Astrocyte of the spinal cord (primary cell): ENCODE data around the gene SLC4A8.

Source experiments
- DNase-seq: peaks from one replicate; pipeline ENCODE4 v3.0.0; 2011; ENCODE audit warnings: low read depth, low spot score
- H3K4me3 ChIP-seq: 2 replicates; pipeline ENCODE4 v1.5.1; 2011; ENCODE audit warnings: low read depth, mild to moderate bottlenecking, low read length, moderate library complexity
- in situ Hi-C: cut with HindIII; loops from 2 replicates; pipeline ENCODE4 v1.10.0; 2017; ENCODE audit warnings: low sequenced_read_pairs
- TF ChIP-seq, protein P1 (sequence below): IDR thresholded peaks from 2 replicates; pipeline ENCODE4 v1.5.1; 2012; ENCODE audit warnings: low read depth, mild to moderate bottlenecking, low read length, inconsistent platforms

Gene SLC4A8

DNA sequence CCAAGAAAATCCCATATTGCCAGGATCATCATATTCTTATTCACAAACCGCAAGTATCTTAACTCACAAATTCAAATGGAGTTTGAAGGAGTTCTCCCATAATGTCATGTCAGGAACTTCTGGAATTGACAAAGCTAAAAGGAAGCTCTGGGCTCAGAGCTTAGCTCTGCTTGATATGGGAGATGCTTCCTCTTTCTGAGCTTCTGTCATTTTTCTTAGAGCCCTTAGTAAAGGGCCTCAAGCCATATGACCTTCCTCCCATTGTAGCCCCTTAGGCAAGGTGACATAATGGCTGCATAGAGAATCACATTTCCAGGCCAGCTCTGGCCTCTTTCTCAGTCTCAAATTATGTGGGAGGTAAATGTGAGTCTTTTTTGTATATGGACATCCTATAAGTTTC lies 40.9 kb downstream of the SLC4A8 start:
- TF ChIP-seq, protein P1, sequence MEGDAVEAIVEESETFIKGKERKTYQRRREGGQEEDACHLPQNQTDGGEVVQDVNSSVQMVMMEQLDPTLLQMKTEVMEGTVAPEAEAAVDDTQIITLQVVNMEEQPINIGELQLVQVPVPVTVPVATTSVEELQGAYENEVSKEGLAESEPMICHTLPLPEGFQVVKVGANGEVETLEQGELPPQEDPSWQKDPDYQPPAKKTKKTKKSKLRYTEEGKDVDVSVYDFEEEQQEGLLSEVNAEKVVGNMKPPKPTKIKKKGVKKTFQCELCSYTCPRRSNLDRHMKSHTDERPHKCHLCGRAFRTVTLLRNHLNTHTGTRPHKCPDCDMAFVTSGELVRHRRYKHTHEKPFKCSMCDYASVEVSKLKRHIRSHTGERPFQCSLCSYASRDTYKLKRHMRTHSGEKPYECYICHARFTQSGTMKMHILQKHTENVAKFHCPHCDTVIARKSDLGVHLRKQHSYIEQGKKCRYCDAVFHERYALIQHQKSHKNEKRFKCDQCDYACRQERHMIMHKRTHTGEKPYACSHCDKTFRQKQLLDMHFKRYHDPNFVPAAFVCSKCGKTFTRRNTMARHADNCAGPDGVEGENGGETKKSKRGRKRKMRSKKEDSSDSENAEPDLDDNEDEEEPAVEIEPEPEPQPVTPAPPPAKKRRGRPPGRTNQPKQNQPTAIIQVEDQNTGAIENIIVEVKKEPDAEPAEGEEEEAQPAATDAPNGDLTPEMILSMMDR: no peak
- no peak for DNase-seq
- in situ Hi-C loops: no loop called here
- H3K4me3 ChIP-seq: no peak overlapping the region

DNA sequence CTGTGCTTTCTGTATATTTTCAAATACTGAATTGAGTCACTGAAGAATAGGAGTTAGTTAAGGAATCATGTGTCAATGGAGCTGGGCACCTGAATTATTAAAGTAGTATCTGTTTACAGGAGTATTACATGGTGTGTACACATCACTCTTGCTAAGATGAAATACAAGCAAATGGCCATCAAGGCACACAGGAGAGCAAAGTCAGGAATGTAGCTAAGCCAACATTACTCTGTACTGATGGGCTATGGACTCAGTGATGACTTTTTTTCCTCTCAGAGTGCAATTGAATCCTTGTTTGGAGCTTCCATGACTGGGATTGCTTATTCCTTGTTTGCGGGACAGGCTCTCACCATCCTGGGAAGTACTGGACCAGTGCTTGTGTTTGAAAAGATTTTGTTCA lies 45.5 kb downstream of the SLC4A8 start:
- no peak overlapping the region for H3K4me3 ChIP-seq
- TF ChIP-seq, protein P1: no peak
- no peak for DNase-seq
- in situ Hi-C loops: no loop called here

DNA sequence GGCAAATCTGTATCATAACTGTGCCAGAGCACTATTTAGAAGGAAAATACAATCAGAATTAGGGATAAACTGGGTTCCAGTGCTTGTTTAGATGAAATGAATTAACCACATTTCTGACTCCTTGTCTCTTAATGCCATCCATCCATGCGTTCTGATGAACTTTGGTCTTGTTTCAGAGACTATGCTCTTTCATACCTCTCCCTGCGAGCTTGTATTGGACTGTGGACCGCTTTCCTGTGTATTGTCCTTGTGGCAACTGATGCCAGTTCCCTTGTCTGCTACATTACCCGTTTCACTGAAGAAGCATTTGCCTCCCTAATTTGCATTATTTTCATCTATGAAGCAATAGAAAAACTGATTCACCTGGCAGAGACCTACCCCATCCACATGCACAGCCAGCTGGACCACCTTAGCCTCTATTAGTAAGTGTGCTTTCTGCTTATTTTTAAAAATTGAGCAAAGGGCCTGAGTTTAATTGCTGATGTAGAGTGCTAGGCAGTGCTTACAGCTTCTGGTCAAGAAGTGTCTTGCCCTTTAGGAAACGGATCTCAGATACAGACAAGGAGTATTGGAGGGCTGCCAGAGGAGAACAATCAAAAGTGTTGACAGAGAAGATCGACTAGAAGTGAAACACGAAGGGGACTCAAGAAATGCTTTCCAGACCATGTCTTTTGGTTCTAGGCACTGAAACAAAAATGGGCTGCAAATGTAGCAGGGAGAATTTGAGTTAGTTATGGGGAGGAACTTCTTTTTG lies 46.7 kb downstream of the SLC4A8 start:
- TF ChIP-seq, protein P1: no peak
- DNase-seq: no peak
- no peak overlapping the region for H3K4me3 ChIP-seq
- in situ Hi-C loops: no loop called here

DNA sequence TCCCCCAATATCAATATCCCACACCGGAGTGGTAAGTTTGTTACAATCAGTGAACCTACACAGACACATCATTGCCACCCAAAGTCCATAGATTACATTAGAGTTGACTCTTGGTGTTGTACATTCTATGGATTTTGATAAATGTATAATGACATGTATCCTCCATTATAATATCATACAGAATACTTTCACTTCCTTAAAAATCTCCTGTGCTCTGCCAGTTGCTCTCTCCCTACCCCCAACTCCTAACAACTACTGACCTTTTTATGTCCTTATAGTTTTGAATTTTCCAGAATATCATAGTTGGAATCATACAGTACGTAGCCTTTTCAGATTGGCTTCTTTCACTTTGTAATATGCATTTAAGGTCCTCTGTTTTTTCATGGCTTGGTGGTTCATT lies 48.4 kb downstream of the SLC4A8 start:
- TF ChIP-seq, protein P1: no peak
- in situ Hi-C loops: no loop called here
- no peak for DNase-seq
- no peak overlapping the region for H3K4me3 ChIP-seq

DNA sequence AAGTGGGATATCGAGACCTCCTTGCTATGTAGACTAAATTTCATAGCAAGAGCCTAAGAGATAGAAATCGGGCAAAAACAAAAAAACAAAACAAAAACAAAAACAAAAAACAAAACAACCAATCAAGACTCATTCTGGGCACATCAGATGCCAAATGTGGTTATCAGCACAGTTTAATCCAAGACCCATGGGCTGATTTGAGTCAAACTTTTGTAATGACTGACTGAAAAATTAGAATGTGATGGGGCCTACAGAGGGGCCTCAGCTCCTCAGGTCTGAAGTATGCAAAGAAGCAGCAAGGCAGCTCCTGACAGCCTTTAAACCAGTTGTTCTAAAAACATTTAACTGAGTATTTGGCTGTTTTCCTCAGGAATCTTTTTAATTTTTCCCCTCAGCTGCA lies 49.3 kb downstream of the SLC4A8 start:
- TF ChIP-seq, protein P1: no peak
- in situ Hi-C loops: no loop called here
- H3K4me3 ChIP-seq: no peak overlapping the region
- DNase-seq: no peak

DNA sequence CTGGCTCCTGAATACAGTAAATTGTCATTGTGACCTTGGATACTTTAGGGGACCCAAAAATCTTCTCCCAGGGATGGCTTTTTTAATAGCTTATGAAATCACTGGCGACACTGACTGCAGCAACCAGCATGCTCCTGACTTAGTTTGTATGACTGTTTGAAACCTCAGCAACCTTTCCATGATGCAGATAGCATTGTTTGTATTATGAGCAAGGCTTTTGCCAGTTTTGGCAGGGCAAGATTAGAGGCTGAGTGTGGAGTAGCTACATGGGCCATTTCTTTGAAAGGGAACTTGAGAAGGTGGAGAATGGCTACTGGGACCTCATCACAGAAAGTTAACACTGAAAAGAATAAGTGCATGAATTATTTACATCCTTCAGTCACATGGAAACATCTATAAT lies 50.9 kb downstream of the SLC4A8 start:
- DNase-seq: no peak
- H3K4me3 ChIP-seq: no peak overlapping the region
- in situ Hi-C loops: no loop called here
- TF ChIP-seq, protein P1: no peak

DNA sequence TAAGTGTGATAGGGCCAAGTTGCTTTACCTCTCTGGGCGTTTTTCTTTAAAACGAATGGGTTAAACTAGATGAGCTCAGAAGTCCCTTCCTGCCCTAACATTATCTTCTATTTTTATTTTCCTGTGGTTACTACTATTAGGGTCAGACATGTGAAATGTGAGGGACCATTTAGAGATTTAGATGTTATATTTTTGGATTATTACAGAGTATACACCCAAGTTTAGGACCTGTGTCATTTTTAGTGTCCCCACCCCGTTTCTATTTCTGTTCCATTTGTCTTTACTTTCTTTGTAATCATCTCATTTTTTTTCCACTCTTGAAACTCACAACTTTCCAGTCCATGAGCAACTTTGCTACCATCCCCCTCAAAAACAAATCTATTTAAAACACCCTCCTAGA lies 56.3 kb downstream of the SLC4A8 start:
- TF ChIP-seq, protein P1: no peak
- in situ Hi-C loops: no loop called here
- no peak for DNase-seq
- no peak overlapping the region for H3K4me3 ChIP-seq
